Fibroblast of mammary gland (primary cell): ENCODE results near the gene KRTAP5-11.
"Not testable (repeated sequence)": the region's sequence is repeated elsewhere in the genome, so short reads cannot be mapped to it uniquely, and the experiment has no call there.

Source experiments
- DNase-seq: peaks from one replicate; pipeline ENCODE4 v3.0.0-alpha.2; 2010; ENCODE audit warnings: low read depth
- H3K4me3 ChIP-seq: 2 replicates; pipeline ENCODE4 v1.5.1; 2011; ENCODE audit warnings: low read depth, mild to moderate bottlenecking, low read length, moderate library complexity; ENCODE audit not compliant: control insufficient read depth
- CTCF ChIP-seq: conservative IDR thresholded peaks from 2 replicates; pipeline ENCODE4 v1.5.1; 2011; ENCODE audit warnings: low read depth, low read length, inconsistent platforms; ENCODE audit not compliant: control insufficient read depth, insufficient read depth

The KRTAP5-11 gene

DNA sequence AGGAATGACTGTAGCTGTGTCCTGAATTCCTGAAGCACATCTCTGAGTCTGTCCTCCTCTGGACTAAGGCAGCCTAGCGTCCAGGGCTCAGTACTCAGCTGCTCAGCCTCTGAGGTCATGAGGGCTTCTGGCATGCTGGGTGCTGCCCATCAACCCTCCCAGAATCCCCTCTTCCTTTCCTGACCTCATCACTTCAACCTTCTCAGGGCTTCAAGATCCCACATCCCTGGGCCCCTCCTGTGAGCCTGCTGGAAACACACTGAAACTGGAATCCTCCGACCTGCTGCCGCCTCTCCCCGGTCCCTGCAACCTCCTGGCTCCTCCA is 44.0 kb downstream of the KRTAP5-11 start:
- no peak for TF ChIP-seq CTCF
- no peak for DNase-seq
- H3K4me3 ChIP-seq, result no peak overlapping the region

DNA sequence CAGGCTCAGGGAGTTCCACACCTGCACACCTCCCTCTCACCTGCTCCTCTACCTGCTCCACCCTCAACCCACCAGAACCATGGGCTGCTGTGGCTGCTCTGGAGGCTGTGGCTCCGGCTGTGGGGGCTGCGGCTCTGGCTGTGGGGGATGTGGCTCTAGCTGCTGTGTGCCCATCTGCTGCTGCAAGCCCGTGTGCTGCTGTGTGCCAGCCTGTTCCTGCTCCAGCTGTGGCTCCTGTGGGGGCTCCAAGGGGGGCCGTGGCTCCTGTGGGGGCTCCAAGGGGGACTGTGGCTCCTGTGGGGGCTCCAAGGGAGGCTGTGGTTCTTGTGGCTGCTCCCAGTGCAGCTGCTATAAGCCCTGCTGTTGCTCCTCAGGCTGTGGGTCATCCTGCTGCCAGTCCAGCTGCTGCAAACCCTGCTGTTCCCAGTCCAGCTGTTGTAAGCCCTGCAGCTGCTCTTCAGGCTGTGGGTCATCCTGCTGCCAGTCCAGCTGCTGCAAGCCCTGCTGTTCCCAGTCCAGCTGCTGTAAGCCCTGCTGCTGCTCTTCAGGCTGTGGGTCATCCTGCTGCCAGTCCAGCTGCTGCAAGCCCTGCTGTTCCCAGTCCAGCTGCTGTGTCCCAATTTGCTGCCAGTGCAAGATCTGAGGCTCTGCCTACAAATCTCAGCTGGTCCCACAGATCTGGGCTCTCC is 44.6 kb downstream of the KRTAP5-11 start, which contains the start of gene KRTAP5-8:
TSS of gene KRTAP5-8 (plus strand) at position 49 of the 689 bp plus-strand sequence. CDS start at position 80, 31 bp downstream.
- not testable (repeated sequence) for H3K4me3 ChIP-seq, DNase-seq

GRCh38 chr11:71537537-71537936 is 45.1 kb downstream of the KRTAP5-11 start:
- TF ChIP-seq CTCF, result no peak
- H3K4me3 ChIP-seq, result no peak overlapping the region
- DNase-seq, result no peak

GRCh38 chr11:71535825-71536224 is 46.9 kb downstream of the KRTAP5-11 start:
- H3K4me3 ChIP-seq, result no peak overlapping the region
- no peak for DNase-seq
- no peak for TF ChIP-seq CTCF

DNA sequence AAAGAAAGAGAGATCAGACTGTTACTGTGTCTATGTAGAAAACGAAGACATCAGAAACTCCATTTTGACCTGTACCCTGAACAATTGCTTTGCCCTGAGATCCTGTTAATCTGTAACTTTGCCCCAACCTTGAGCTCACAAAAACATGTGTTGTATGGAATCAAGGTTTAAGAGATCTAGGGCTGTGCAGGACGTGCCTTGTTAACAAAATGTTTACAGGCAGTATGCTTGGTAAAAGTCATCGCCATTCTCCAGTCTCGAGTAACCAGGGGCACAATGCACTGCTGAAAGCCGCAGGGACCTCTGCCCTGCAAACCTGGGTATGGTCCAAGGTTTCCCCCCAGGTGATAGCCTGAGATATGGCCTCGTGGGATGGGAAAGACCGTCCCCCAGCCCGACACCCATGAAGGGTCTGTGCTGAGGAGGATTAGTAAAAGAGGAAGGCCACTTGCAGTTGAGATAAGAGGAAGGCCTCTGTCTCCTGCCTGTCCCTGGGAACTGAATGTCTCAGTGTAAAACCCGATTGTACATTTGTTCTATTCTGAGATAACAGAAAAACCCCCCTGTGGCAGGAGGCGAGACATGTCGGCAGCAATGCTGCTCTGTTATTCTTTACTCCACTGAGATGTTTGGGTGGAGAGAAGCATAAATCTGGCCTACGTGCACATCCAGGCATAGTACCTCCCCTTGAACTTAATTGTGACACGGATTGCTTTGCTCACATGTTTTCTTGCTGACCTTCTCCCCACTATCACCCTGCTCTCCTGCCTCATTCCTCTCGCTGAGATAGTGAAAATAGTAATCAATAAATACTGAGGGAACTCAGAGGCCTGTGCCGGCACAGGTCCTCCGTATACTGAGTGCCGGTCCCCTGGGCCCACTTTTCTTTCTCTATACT is 47.7 kb downstream of the KRTAP5-11 start:
- not testable (repeated sequence) for DNase-seq, H3K4me3 ChIP-seq

GRCh38 chr11:71532036-71532610 is 50.6 kb downstream of the KRTAP5-11 start:
- DNase-seq, result no peak
- no peak for TF ChIP-seq CTCF
- H3K4me3 ChIP-seq, result no peak overlapping the region
